GM21360 (cell line): ENCODE results near the gene SERPIND1.

ENCODE experiments used
- ATAC-seq: cut with Tn5 transposase; IDR thresholded peaks from one replicate; pipeline ENCODE4 v1.9.1; 2021; ENCODE audit warnings: mild to moderate bottlenecking, moderate library complexity; ENCODE audit not compliant: unreplicated experiment

The SERPIND1 gene

DNA sequence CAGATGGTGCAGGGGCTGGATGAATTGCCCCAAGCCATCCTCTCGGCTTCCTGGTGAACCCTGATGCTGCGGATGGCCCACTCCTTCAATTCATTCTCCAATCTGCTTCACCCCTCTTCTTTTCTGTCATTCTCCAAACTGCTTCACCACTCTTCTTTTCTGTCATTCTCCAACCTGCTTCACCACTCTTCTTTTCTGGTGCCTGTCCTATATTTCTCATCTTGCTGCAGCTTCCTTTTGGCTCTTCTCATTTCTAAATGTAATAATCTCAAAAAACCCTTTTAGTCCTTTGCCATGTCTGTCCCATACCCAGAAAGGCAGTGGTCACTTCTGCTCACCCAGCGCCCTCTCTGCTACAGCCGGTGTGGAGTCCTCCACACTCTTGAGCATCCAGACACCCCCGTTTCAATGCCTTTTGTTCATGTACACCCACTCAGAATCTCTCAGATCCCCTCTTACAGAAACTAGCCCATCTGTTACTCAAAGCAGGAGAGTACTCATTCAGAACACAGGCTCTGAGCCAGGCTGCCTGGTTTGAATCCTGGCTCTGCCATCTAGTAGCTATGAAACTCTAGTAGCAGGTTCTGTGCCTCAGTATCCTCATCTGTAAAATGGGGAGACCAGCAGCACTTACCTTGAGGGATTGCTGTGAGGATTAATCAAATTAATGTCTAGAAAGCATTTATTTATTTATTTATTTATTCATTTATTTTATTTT is 14.9 kb downstream of the SERPIND1 start:
- ATAC-seq: no peak

DNA sequence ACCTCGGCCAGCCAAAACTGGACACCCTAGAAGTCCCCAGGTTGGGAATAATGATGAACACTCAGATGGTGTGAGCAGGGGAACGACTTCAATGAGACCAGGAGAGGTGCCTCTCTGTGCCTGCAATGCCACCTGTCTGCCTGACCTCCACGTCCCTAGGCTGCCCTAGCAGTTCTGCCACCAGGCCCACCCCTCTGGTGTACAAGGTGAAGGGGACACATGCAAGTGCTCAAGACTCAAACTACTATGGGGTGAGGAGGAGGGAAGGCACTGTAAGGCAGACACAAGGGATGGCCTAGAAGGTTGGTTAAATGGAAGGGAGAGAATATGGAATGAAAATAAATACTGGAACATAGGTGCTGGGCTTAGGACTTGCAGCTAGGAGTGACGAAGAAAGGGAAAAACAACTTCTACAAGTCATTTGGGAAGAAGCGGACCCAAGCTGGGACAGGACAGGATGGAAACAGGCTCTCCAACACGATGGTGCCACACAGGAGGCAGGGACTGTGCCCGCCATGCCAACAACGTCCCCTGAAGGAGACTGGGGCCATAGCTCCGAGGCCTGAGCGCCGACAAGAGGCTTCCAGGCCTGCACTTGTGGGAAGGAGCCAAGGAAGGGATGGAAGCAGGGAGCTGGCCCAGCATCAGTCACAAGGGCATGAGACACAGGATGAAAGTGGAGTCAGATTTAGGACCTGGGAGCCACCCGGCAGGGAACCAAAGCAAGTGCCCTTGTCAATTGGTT is 18.5 kb downstream of the SERPIND1 start:
- no peak for ATAC-seq

GRCh38 chr22:20792966-20793728 is 19.2 kb downstream of the SERPIND1 start:
- no peak for ATAC-seq

- ATAC-seq: no peak
Observed at GRCh38 chr22:20793748-20794649, 20.1 kb downstream of the SERPIND1 start.

GRCh38 chr22:20794650-20795413 is 20.9 kb downstream of the SERPIND1 start:
- no peak for ATAC-seq

- no peak for ATAC-seq
Observed at GRCh38 chr22:20796731-20797130, 22.8 kb downstream of the SERPIND1 start.

DNA sequence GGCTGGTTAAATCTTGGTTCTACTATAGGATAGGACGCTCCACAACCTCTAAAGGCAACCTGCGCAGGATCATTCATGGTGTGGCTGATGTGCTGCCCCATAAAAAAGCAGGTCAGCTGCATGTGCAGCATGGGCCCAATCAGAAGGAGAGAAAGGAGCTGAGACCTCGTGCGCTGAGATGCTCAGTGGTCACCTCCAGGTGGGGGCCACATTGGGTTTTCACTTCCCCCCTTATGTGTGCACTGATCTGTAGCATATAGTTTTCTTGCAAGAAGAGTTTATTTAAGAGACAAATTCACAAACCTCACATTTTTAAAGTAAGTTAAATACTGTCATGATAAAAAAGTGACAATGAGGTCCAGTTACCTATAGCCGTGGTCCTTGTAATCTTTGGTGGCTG is 24.3 kb downstream of the SERPIND1 start:
- ATAC-seq: no peak

- ATAC-seq: no peak
Observed at GRCh38 chr22:20798974-20799373, 25.1 kb downstream of the SERPIND1 start.

GRCh38 chr22:20799449-20799848 is 25.5 kb downstream of the SERPIND1 start:
- ATAC-seq: no peak

GRCh38 chr22:20802452-20802851 is 28.5 kb downstream of the SERPIND1 start:
- no peak for ATAC-seq

DNA sequence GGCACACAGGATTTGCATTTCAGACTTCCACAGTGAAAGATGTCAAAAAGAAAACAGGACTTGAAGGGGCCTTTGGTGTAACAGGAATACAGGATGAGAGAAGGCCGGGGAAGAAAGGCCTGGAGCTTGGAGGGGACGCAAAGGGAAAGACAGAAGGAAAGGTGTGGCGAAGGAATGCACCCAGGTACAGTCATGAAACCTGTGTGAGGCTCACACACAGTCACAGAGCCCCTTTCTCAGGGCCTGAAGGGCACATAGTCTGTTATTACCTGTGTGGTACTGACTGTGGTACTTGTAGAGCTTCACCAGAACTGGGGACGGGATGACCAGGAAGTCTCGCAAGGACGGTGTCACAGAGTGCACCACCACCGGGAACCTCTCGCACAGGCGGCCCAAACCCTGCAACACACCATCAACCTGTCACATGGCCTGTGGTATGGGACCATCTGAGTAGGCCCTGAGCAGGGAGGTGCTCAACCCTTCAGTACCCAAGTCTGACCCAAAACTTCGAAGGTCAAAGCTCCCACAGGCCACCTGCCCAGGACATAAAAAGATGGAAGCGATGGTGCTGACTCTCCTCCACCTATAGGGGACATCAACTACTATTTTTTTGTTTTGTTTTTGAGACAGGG is 29.1 kb downstream of the SERPIND1 start:
- no peak for ATAC-seq

DNA sequence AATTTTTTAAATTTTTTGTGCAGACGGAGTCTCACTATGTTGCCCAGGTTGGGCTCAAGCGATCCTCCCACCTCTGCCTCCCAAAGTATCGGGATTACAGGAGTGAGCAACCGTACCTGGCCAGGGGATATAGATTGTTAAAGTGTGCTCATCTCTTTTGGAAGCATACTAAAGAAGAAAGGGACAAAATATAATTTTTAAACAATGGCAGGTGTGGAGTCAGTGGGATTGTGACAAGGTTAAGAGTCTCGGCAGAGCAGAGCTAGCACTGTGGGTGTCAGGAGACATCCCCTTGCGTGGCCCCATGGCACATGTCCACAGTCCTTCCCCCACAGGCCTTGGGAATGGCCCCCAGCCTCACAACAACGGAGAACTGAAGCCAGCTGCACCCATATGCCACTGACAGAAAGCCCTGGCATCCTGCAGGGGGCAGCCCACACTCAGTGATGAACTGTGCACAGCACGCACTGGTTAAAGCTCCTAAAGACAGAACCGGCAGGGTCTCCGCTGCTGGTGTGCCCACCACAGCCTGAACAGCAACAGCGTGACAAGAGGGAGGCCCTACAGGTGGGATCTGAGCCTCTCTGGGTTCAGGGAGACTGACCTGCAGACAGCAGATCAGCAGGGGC is 29.9 kb downstream of the SERPIND1 start:
- no peak for ATAC-seq

GRCh38 chr22:20804650-20805049 is 30.7 kb downstream of the SERPIND1 start:
- no peak for ATAC-seq

DNA sequence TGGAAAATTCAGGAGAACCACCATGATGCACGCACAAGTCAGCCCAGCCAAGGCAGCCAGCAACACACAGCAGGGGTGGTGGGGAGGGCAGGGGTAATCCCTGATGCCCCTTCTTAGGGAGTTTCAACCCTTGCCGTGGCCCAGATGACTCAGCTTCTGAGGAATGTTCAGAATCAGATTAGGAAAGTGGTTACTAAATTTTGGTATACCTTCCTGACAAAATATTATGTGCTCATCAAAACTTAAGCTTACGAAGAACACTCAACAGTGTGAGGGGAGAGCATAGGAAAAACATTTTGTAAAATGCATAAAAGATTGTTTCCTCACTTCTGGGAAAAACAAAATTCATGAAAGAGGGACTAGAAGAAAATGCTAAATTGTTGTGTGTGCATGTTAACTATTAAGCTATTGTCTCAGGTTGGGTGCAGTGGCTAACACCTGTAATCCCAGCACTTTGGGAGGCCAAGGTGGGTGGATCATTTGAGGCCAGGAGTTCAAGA is 32.1 kb downstream of the SERPIND1 start:
- no peak for ATAC-seq

GRCh38 chr22:20807315-20807752 is 33.4 kb downstream of the SERPIND1 start:
- ATAC-seq: no peak

GRCh38 chr22:20808844-20809243 is 34.9 kb downstream of the SERPIND1 start:
- ATAC-seq: no peak

- no peak for ATAC-seq
Observed at GRCh38 chr22:20809538-20810185, 35.7 kb downstream of the SERPIND1 start.

DNA sequence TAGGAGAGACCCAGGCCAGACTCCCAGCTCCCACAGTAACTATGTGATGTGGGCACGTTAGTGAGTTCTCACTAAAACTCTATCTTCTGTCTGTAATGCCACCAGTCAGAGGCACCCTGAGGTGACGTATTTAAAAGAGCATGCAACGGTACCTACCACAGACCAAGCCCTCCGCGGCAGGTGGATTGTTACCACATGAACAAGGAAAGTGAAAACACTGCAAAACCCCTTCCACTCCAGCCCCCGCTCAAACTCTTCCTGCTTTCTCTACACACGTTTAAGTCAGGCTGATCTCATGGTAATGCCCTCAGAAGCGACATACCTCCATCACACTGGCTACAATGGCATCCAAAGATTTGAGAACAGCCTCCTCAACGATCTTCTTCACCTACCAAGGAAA is 36.7 kb downstream of the SERPIND1 start:
- no peak for ATAC-seq
